Esophagus muscularis mucosa (tissue), 4 donors: ENCODE results near the gene C11orf98. TPM values are rescaled to one million over a fixed set of nuclear protein-coding genes. Genes with fewer than 3 reads are reported as not detected.

Experiments used
- DNase-seq: peaks from one replicate; pipeline ENCODE4 v3.0.0-alpha.2; 2017; ENCODE audit errors: extremely low spot score
- H3K27ac ChIP-seq, 4 donors: fragments of 200-600 bp; sonication (generic); replicated peaks in 1 of 4; 1 replicate in 3 of 4; 2 replicates in 1 of 4; pipeline ENCODE4 v1.5.1; 2016 to 2019; ENCODE audit warnings: mild to moderate bottlenecking in 1 of 4
- H3K27me3 ChIP-seq, 4 donors: fragments of 200-600 bp; sonication (generic); one replicate each; pipeline versions ENCODE4 v1.5.1 to v1.6.0; 2016 to 2019
- H3K36me3 ChIP-seq, 4 donors: fragments of 200-600 bp; sonication (generic); one replicate each; pipeline ENCODE4 v1.5.1; 2016 to 2019
- H3K4me1 ChIP-seq, 4 donors: fragments of 200-600 bp; sonication (generic); one replicate each; pipeline ENCODE4 v1.5.1; 2016 to 2019
- H3K4me3 ChIP-seq, 4 donors: fragments of 200-600 bp; sonication (generic); 1 replicate in 2 of 4; 2 replicates in 2 of 4; pipeline ENCODE4 v1.5.1; 2016 to 2019; ENCODE audit warnings: mild to moderate bottlenecking in 4 of 4, moderate library complexity in 1 of 4
- H3K9me3 ChIP-seq, 4 donors: fragments of 200-600 bp; sonication (generic); 1 replicate in 3 of 4; 2 replicates in 1 of 4; pipeline ENCODE4 v1.5.1; 2016 to 2019
- EP300 ChIP-seq: sonication (generic); formaldehyde crosslinking; IDR thresholded peaks from one replicate; pipeline ENCODE4 v1.6.1; 2017; ENCODE audit warnings: antibody characterized with exemption
- POLR2A ChIP-seq: fragments of 450-650 bp; IDR thresholded peaks from one replicate; pipeline ENCODE4 v1.6.1; 2017; ENCODE audit warnings: antibody characterized with exemption, moderate library complexity, mild to moderate bottlenecking, low read depth
- POLR2AphosphoS5 ChIP-seq, 2 donors: sonication (generic); formaldehyde crosslinking; IDR thresholded peaks; one replicate each; pipeline ENCODE4 v1.6.1; 2017; ENCODE audit warnings: antibody characterized with exemption in 2 of 2
- WGBS: methylation state at CpG from one replicate; pipeline ENCODE4 v1.1.5; 2018; 5-methylcytosine and 5-hydroxymethylcytosine counted together
- intact Hi-C: fragments of 100-400 bp; cut with DNase I; formaldehyde crosslinking; loops from one replicate; pipeline ENCODE4 v1.15.1; 2023
- total RNA-seq, 4 donors: library from RNA; depleted of rRNA; stranded (reverse); fragments of >200 nt; gene quantifications; one replicate each; pipeline versions ENCODE4 v1.1.0 to v1.2.1, GENCODE V29; 2016
- TF ChIP-seq, protein P1 (sequence below), 3 experiments: fragments of 200-600 bp in 2 of 3; fragments of 450-650 bp in 1 of 3; sonication (generic) in 2 of 3; IDR thresholded peaks; one replicate each; pipeline ENCODE4 v1.5.1; 2017 to 2019; ENCODE audit warnings: antibody characterized with exemption in 3 of 3, mild to moderate bottlenecking in 2 of 3, moderate library complexity in 1 of 3

Gene C11orf98
- total RNA-seq, 4 donors from 2014 or later: 23.7 to 38.0 (median 33.0) TPM

GRCh38 chr11:62671608-62672389 is 6.8 kb upstream of the C11orf98 start, which contains the start of the genes LBHD1 and UQCC3:
TSS of gene LBHD1 (minus strand) at chr11:62672267. CDS start at chr11:62670031, 2,236 bp downstream.
TSS of gene UQCC3 (plus strand) at chr11:62671673. CDS start at chr11:62671746, 73 bp downstream.
- Histone ChIP-seq H3K36me3 (peaks cover 9 to 42% (median 36%) of the 10 kb centered on the region in 4 donors), H3K27ac (peak within 1 kb of the TSS; percentile 87 to 94 (median 90)), H3K27me3 (no peaks in the 10 kb centered on the region), H3K4me1 (peaks cover 34 to 64% (median 49%) of the 10 kb centered on the region in 4 donors), H3K4me3 (peak within 1 kb of the TSS; percentile 68 to 90 (median 80)), H3K9me3 (no peaks in the 10 kb centered on the region)
- peak; percentile 94 for DNase-seq
- TF ChIP-seq, protein P1, sequence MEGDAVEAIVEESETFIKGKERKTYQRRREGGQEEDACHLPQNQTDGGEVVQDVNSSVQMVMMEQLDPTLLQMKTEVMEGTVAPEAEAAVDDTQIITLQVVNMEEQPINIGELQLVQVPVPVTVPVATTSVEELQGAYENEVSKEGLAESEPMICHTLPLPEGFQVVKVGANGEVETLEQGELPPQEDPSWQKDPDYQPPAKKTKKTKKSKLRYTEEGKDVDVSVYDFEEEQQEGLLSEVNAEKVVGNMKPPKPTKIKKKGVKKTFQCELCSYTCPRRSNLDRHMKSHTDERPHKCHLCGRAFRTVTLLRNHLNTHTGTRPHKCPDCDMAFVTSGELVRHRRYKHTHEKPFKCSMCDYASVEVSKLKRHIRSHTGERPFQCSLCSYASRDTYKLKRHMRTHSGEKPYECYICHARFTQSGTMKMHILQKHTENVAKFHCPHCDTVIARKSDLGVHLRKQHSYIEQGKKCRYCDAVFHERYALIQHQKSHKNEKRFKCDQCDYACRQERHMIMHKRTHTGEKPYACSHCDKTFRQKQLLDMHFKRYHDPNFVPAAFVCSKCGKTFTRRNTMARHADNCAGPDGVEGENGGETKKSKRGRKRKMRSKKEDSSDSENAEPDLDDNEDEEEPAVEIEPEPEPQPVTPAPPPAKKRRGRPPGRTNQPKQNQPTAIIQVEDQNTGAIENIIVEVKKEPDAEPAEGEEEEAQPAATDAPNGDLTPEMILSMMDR (IDR thresholded peaks at IDR 0.05): no peak
- TF ChIP-seq POLR2AphosphoS5 (IDR thresholded peaks at IDR 0.05): peak; percentile 77 to 79
- TF ChIP-seq POLR2A: peak; percentile 19
- no peak for TF ChIP-seq EP300
- intact Hi-C loops: no loop called here
- 3% methylated on average over 18 of the region's 59 CpGs for WGBS

DNA sequence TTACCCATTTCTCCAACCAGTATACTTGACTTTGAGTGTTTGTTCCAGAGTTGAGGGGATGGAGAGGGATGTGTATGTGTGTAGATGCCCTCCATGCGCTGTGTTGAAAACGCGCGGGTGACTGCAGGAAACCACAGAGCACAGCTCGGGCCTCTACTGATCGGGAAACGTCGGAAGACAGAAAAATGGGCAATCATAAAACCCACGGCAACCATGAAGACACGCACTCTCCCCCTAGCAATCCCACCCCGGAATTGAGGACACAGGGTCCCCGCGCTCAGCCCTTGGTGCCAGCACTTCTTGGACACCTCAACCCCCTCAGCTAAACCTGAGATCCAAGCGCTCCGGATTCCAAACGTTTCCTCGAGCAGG is 6.2 kb upstream of the C11orf98 start:
- Histone ChIP-seq H3K4me1 (peaks cover 40 to 65% (median 54%) of the 10 kb centered on the region in 4 donors), H3K27me3 (no peaks in the 10 kb centered on the region), H3K36me3 (peaks cover 6 to 42% (median 35%) of the 10 kb centered on the region in 4 donors), H3K27ac (peak overlapping the region; percentile 87 to 94 (median 90)), H3K9me3 (no peaks in the 10 kb centered on the region), H3K4me3 (peak overlapping the region; percentile 68 to 90 (median 80))
- intact Hi-C loops: no loop called here
- no peak for DNase-seq
- TF ChIP-seq, protein P1 (IDR thresholded peaks at IDR 0.05): no peak
- TF ChIP-seq POLR2AphosphoS5 (IDR thresholded peaks at IDR 0.05) (no peak), EP300 (no peak), POLR2A (no peak)
- WGBS: under 1% methylated on average over 17 of the region's 17 CpGs

DNA sequence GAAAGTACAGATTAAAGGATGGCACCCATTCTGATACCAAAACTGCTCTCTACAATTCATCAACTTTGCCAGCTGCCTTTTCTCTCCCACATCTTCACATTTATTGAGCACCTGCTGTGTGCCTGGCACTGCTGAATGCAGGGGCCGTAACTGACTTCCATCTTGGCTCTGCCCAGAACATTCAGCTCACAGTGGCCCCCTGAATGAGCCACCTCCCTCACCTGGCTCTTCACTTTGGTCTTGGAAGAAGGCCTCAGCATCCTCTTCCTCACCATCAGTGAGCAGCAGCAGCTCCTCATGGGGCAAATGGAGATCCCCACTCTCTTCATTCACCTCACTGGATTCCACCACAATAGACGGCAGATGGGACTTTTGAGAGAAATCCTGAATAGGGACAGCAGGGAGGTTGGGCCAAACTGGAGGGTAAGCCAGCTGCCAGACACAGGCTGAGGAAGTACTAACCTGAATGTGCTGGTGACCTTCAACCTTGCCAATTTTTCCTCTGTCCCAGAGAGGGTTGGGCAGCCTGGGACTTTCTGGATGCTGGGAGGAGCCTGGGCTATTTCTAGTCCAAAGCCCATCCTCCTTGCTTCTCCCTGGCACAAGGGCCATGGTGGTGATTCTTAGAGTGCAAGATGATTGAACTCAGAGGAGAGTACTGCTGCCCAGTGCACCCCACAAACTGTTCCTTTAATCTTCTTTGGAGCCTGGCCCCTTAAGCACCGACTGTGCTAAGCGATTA is 4.6 kb upstream of the C11orf98 start:
- Histone ChIP-seq H3K9me3 (no peaks in the 10 kb centered on the region), H3K4me3 (no peak overlapping the region), H3K4me1 (peaks cover 44 to 70% (median 60%) of the 10 kb centered on the region in 4 donors), H3K27ac (no peak overlapping the region), H3K27me3 (no peaks in the 10 kb centered on the region), H3K36me3 (peaks cover 0 to 28% (median 21%) of the 10 kb centered on the region in 4 donors)
- DNase-seq: no peak
- 83% methylated on average over 4 of the region's 4 CpGs for WGBS
- no peak for TF ChIP-seq POLR2A
- no peak for TF ChIP-seq POLR2AphosphoS5 (IDR thresholded peaks at IDR 0.05)
- no peak for TF ChIP-seq EP300
- TF ChIP-seq, protein P1 (IDR thresholded peaks at IDR 0.05): no peak
- intact Hi-C loops: no loop called here

DNA sequence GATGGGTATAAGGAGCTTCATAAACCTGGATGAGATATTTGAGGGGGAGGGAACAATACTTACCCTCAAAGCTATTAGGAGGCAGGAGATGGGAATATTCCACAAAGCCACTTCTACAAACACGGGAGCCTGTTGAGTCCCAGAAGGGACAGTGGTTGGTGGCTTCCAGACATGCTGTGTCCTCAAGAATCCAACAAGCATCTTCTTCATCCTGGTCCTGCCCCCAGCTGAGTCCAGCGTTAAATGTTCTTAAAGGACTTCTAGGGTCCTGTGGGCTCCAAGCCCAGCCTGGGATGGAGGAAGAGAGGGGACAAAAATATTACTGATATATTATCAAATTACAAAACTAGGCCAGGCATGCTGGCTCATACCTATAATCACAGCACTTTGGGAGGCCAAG is 2.5 kb upstream of the C11orf98 start:
- H3K36me3 ChIP-seq: peaks cover 5 to 23% (median 17%) of the 10 kb centered on the region in 4 donors
- H3K4me3 ChIP-seq: no peak overlapping the region
- no peak for TF ChIP-seq EP300
- TF ChIP-seq POLR2A: no peak
- no peak for TF ChIP-seq POLR2AphosphoS5 (IDR thresholded peaks at IDR 0.05)
- TF ChIP-seq, protein P1 (IDR thresholded peaks at IDR 0.05): no peak
- peaks cover 42 to 73% (median 60%) of the 10 kb centered on the region in 4 donors for H3K4me1 ChIP-seq
- no peaks in the 10 kb centered on the region for H3K27me3 ChIP-seq
- no peaks in the 10 kb centered on the region for H3K9me3 ChIP-seq
- WGBS: 80% methylated on average over 2 of the region's 2 CpGs
- DNase-seq: no peak
- intact Hi-C loops: no loop called here
- H3K27ac ChIP-seq: peak overlapping the region in 3 of 4 donors; percentile 91 to 97 (median 92)
